ENCODE data around the gene ATP1B1.

DNA sequence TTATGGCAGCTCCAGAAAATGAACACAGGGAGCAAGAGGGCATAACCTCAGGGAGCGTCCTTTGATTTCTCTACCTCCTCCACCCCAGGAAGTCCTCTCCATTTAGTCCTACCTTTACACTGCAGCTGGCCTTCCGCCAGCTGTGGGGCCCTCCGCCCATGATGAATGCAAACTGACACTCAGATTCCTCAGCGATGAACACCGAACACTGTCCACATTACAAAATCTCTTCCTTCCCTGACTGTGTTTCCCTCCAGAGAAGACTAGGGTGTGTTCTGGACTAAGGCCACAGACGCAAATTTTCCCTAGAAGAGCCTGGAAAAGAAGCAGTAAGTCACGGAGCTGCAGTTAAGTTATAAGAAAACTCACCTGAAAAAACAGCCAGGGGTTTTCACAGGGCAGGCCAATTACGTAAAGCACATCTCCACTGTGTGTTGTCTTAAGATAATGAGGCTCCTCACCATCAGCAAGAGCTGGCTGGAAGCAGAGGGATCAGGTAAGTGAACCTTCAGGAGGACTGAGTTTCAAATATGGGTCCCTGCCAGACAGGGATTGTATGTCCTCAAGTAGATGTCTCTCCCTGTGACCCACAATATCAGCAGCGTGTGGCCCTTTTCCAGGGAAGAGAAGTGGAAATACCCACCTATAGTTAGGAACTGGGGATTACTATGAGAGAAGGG, 46.3 kb upstream of the ATP1B1 start:
- TF ChIP-seq, protein P1, sequence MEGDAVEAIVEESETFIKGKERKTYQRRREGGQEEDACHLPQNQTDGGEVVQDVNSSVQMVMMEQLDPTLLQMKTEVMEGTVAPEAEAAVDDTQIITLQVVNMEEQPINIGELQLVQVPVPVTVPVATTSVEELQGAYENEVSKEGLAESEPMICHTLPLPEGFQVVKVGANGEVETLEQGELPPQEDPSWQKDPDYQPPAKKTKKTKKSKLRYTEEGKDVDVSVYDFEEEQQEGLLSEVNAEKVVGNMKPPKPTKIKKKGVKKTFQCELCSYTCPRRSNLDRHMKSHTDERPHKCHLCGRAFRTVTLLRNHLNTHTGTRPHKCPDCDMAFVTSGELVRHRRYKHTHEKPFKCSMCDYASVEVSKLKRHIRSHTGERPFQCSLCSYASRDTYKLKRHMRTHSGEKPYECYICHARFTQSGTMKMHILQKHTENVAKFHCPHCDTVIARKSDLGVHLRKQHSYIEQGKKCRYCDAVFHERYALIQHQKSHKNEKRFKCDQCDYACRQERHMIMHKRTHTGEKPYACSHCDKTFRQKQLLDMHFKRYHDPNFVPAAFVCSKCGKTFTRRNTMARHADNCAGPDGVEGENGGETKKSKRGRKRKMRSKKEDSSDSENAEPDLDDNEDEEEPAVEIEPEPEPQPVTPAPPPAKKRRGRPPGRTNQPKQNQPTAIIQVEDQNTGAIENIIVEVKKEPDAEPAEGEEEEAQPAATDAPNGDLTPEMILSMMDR (IDR thresholded peaks at IDR 0.05): no peak
- TF ChIP-seq POLR2AphosphoS5 (IDR thresholded peaks at IDR 0.05; ENCODE audit: low read depth, low read length): no peak
- TF ChIP-seq, protein P2, sequence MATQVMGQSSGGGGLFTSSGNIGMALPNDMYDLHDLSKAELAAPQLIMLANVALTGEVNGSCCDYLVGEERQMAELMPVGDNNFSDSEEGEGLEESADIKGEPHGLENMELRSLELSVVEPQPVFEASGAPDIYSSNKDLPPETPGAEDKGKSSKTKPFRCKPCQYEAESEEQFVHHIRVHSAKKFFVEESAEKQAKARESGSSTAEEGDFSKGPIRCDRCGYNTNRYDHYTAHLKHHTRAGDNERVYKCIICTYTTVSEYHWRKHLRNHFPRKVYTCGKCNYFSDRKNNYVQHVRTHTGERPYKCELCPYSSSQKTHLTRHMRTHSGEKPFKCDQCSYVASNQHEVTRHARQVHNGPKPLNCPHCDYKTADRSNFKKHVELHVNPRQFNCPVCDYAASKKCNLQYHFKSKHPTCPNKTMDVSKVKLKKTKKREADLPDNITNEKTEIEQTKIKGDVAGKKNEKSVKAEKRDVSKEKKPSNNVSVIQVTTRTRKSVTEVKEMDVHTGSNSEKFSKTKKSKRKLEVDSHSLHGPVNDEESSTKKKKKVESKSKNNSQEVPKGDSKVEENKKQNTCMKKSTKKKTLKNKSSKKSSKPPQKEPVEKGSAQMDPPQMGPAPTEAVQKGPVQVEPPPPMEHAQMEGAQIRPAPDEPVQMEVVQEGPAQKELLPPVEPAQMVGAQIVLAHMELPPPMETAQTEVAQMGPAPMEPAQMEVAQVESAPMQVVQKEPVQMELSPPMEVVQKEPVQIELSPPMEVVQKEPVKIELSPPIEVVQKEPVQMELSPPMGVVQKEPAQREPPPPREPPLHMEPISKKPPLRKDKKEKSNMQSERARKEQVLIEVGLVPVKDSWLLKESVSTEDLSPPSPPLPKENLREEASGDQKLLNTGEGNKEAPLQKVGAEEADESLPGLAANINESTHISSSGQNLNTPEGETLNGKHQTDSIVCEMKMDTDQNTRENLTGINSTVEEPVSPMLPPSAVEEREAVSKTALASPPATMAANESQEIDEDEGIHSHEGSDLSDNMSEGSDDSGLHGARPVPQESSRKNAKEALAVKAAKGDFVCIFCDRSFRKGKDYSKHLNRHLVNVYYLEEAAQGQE (IDR thresholded peaks at IDR 0.05; ENCODE audit: insufficient read depth in 1 of 2, low read depth in 2 of 2, low read length in 1 of 2): no peak
- TF ChIP-seq TCF7L2 (IDR thresholded peaks at IDR 0.05; ENCODE audit: low read depth, low read length): no peak
- no peak for TF ChIP-seq SIN3A (IDR thresholded peaks at IDR 0.05; ENCODE audit: borderline replicate concordance, insufficient read depth, low read depth, low read length)
